ENCODE data around the gene ATM.

DNA sequence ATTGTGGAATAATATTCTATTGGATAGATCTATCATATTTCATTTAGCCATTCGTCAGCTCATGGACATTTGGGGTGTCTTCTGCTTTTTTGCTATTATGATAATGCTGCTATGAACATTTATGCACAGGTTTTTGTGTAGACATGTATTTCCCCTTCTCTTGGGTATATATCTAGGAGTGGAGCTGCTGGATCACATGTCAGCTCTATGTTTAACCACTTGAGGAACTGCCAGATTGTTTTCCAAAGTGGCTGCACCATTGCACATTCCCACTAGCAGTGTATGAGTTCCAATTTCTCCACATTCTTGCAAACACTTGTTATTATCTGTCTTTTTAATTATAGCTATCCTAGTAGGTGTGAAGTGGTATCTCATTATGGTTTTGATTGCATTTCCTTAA, 169.5 kb downstream of the ATM start:
- TF ChIP-seq EZH2 (IDR thresholded peaks at IDR 0.05) (no peak), POLR2AphosphoS5 (IDR thresholded peaks at IDR 0.05; ENCODE audit: borderline replicate concordance, low read depth, low read length) (no peak), FOXP2 (optimal IDR thresholded peaks at IDR 0.05; ENCODE audit: control extremely low read depth, extremely low read length, insufficient read depth) (no peak)

Data from SK-N-MC (cell line).